Measurements from ENCODE around the gene UNK. TPM values are rescaled to one million over a fixed set of nuclear protein-coding genes. Genes with fewer than 3 reads are reported as not detected.

Gene UNK
- total RNA-seq, 1 experiment from 2014 or later = 32.1 TPM

- intact Hi-C loops (cut with micrococcal nuclease; ENCODE audit: unreplicated experiment) = no loop called here
- in situ Hi-C loops (cut with HindIII; ENCODE audit: low pct_unique_long_range_greater_than_20kb, low sequenced_read_pairs) = no loop called here
- Histone ChIP-seq H3K4me1 (ENCODE audit: control insufficient read depth, insufficient read depth, low read length) (no peaks in the 10 kb centered on the region), H3K4me3 (ENCODE audit: low read depth in 2 of 2, low read length in 2 of 2) (no peak overlapping the region), H3K27ac (ENCODE audit: low read length) (no peak overlapping the region), H3K9me3 (ENCODE audit: control insufficient read depth, insufficient read depth, low read depth, low read length) (no peaks in the 10 kb centered on the region), H3K36me3 (ENCODE audit: control insufficient read depth, insufficient read depth, low read length) (no peaks in the 10 kb centered on the region; the same call in 1 of the 2 replicates), H3K27me3 (ENCODE audit: control insufficient read depth, insufficient read depth, low read length) (no peaks in the 10 kb centered on the region)
- no peak for TF ChIP-seq TCF7L2 (IDR thresholded peaks at IDR 0.05; ENCODE audit: low read depth, low read length)
- no peak for TF ChIP-seq CTCF (IDR thresholded peaks at IDR 0.05)
- TF ChIP-seq SIN3A (IDR thresholded peaks at IDR 0.05; ENCODE audit: borderline replicate concordance, insufficient read depth, low read depth, low read length) = no peak
- TF ChIP-seq POLR2AphosphoS5 (IDR thresholded peaks at IDR 0.05; ENCODE audit: low read depth, low read length) = no peak
- TF ChIP-seq REST (IDR thresholded peaks at IDR 0.05; ENCODE audit: insufficient read depth in 1 of 2, low read depth in 2 of 2, low read length in 1 of 2) = no peak
- BruUV-seq (replicated peaks) = no TSS peak
- CTCF ChIA-PET = no interaction called here
- DNase-seq (ENCODE audit: low read depth, low spot score) (no peak), ATAC-seq (no peak)
- POLR2A ChIA-PET = no interaction called here
Measured at GRCh38 chr17:75819678-75820077, 35.1 kb downstream of the UNK start.

GRCh38 chr17:75820094-75821080 lies 35.8 kb downstream of the UNK start:
- ChIA-PET POLR2A (interaction anchor here (0.6 to 1.2 kb wide), 2 partner anchors 44 to 140 kb away, joined by 3 to 5 read pairs; no protein-coding TSS in a partner anchor), CTCF (interaction anchor here (1.0 kb wide), 1 partner anchor 10 kb away, joined by 4 read pairs; no protein-coding TSS in a partner anchor)
- no TSS peak for BruUV-seq (replicated peaks)
- H3K36me3 ChIP-seq (ENCODE audit: control insufficient read depth, insufficient read depth, low read length) = no peaks in the 10 kb centered on the region; the same call in 1 of the 2 replicates
- no peak for TF ChIP-seq POLR2AphosphoS5 (IDR thresholded peaks at IDR 0.05; ENCODE audit: low read depth, low read length)
- no peak for TF ChIP-seq CTCF (IDR thresholded peaks at IDR 0.05)
- no peak for TF ChIP-seq REST (IDR thresholded peaks at IDR 0.05; ENCODE audit: insufficient read depth in 1 of 2, low read depth in 2 of 2, low read length in 1 of 2)
- no peak for TF ChIP-seq SIN3A (IDR thresholded peaks at IDR 0.05; ENCODE audit: borderline replicate concordance, insufficient read depth, low read depth, low read length)
- TF ChIP-seq TCF7L2 (IDR thresholded peaks at IDR 0.05; ENCODE audit: low read depth, low read length) = no peak
- in situ Hi-C loops (cut with HindIII; ENCODE audit: low pct_unique_long_range_greater_than_20kb, low sequenced_read_pairs) (no loop called here), intact Hi-C loops (cut with micrococcal nuclease; ENCODE audit: unreplicated experiment) (no loop called here)
- H3K4me1 ChIP-seq (ENCODE audit: control insufficient read depth, insufficient read depth, low read length) = no peaks in the 10 kb centered on the region
- no peaks in the 10 kb centered on the region for H3K27me3 ChIP-seq (ENCODE audit: control insufficient read depth, insufficient read depth, low read length)
- no peak overlapping the region for H3K4me3 ChIP-seq (ENCODE audit: low read depth in 2 of 2, low read length in 2 of 2)
- ATAC-seq (no peak), DNase-seq (ENCODE audit: low read depth, low spot score) (no peak)
- H3K9me3 ChIP-seq (ENCODE audit: control insufficient read depth, insufficient read depth, low read depth, low read length) = no peaks in the 10 kb centered on the region
- no peak overlapping the region for H3K27ac ChIP-seq (ENCODE audit: low read length)

Measured in Panc1 (cell line).